ENCODE results near the gene ITPRIP.
A peak's percentile ranks its signal among the peaks of the same experiment; 100 is the strongest.

Gene ITPRIP

GRCh38 chr10:104307576-104308438 is 30.5 kb downstream of the ITPRIP start:
- no peak for DNase-seq

- DNase-seq: no peak
Observed at GRCh38 chr10:104306897-104307296, 31.4 kb downstream of the ITPRIP start.

GRCh38 chr10:104304927-104305326 is 33.3 kb downstream of the ITPRIP start:
- DNase-seq: no peak

GRCh38 chr10:104304356-104304745 is 33.9 kb downstream of the ITPRIP start:
- DNase-seq: no peak

GRCh38 chr10:104303594-104304355 is 34.5 kb downstream of the ITPRIP start:
- DNase-seq: no peak

- no peak for DNase-seq
Observed at GRCh38 chr10:104301907-104302690, 36.2 kb downstream of the ITPRIP start.

GRCh38 chr10:104300736-104301292 is 37.5 kb downstream of the ITPRIP start:
- DNase-seq: no peak

GRCh38 chr10:104300002-104300735 is 38.1 kb downstream of the ITPRIP start:
- no peak for DNase-seq

- DNase-seq: no peak
Observed at GRCh38 chr10:104299031-104299904, 39.0 kb downstream of the ITPRIP start.

GRCh38 chr10:104297697-104298660 is 40.3 kb downstream of the ITPRIP start:
- DNase-seq: peak in 1 of 4 experiments; percentile 22

GRCh38 chr10:104296687-104297436 is 41.4 kb downstream of the ITPRIP start:
- no peak for DNase-seq

- no peak for DNase-seq
Observed at GRCh38 chr10:104293781-104294321, 44.4 kb downstream of the ITPRIP start.

GRCh38 chr10:104293011-104293410 is 45.3 kb downstream of the ITPRIP start:
- no peak for DNase-seq

GRCh38 chr10:104291439-104291951 is 46.8 kb downstream of the ITPRIP start:
- DNase-seq: peak; percentile 74 to 86 (median 75)

- DNase-seq: no peak
Observed at GRCh38 chr10:104288355-104288754, 49.9 kb downstream of the ITPRIP start.

GRCh38 chr10:104286939-104287338 is 51.3 kb downstream of the ITPRIP start:
- DNase-seq: no peak

- no peak for DNase-seq
Observed at GRCh38 chr10:104284846-104285245, 53.4 kb downstream of the ITPRIP start.

GRCh38 chr10:104281694-104282093 is 56.6 kb downstream of the ITPRIP start:
- DNase-seq: no peak
